Activated naive CD8-positive, alpha-beta T cell treated with anti-CD3 and anti-CD28 coated beads for 36 hours (primary cell): ENCODE measurements around the gene TNKS1BP1. TPM values are rescaled to one million over a fixed set of nuclear protein-coding genes. Genes with fewer than 3 reads are reported as not detected.

ENCODE experiments used
- DNase-seq: peaks from one replicate; pipeline ENCODE4 v3.0.0; 2021
- H3K27ac Mint-ChIP-seq: one replicate; pipeline ENCODE4 v1.8.0; 2022; ENCODE audit warnings: mild to moderate bottlenecking, moderate library complexity, mixed read lengths
- H3K27me3 Mint-ChIP-seq: one replicate; pipeline ENCODE4 v1.8.0; 2022; ENCODE audit warnings: mild to moderate bottlenecking, mixed read lengths
- H3K36me3 Mint-ChIP-seq: one replicate; pipeline ENCODE4 v1.8.0; 2021; ENCODE audit warnings: mild to moderate bottlenecking, mixed read lengths
- H3K4me1 Mint-ChIP-seq: one replicate; pipeline ENCODE4 v1.8.0; 2021; ENCODE audit warnings: mixed read lengths
- H3K4me3 Mint-ChIP-seq: one replicate; pipeline ENCODE4 v1.8.0; 2022; ENCODE audit warnings: mild to moderate bottlenecking, moderate library complexity, mixed read lengths
- H3K9me3 Mint-ChIP-seq: one replicate; pipeline ENCODE4 v1.8.0; 2022; ENCODE audit warnings: mixed read lengths
- total RNA-seq, 2 experiments: library from RNA; stranded (reverse); gene quantifications; one replicate each; pipeline ENCODE4 v1.2.3, GENCODE V29; 2021

The TNKS1BP1 gene
- total RNA-seq, 2 experiments from 2014 or later: 20.8 to 22.1 TPM

GRCh38 chr11:57277845-57278720, 46.7 kb downstream of the TNKS1BP1 start:
- peaks cover 2% of the 10 kb centered on the region for H3K36me3 Mint-ChIP-seq
- no peak overlapping the region for H3K4me3 Mint-ChIP-seq
- DNase-seq: peak; percentile 13
- H3K27me3 Mint-ChIP-seq: peaks cover 21% of the 10 kb centered on the region
- no peak overlapping the region for H3K27ac Mint-ChIP-seq
- peaks cover 5% of the 10 kb centered on the region for H3K9me3 Mint-ChIP-seq
- H3K4me1 Mint-ChIP-seq: peaks cover 2% of the 10 kb centered on the region

- DNase-seq: no peak
- H3K9me3 Mint-ChIP-seq: peaks cover 5% of the 10 kb centered on the region
- no peak overlapping the region for H3K4me3 Mint-ChIP-seq
- peaks cover 2% of the 10 kb centered on the region for H3K4me1 Mint-ChIP-seq
- H3K36me3 Mint-ChIP-seq: peaks cover 2% of the 10 kb centered on the region
- peaks cover 21% of the 10 kb centered on the region for H3K27me3 Mint-ChIP-seq
- H3K27ac Mint-ChIP-seq: no peak overlapping the region
These were observed 47.6 kb downstream of the TNKS1BP1 start for GRCh38 chr11:57276971-57277675.

- H3K4me1 Mint-ChIP-seq: peaks cover 2% of the 10 kb centered on the region
- no peak overlapping the region for H3K27ac Mint-ChIP-seq
- peaks cover 25% of the 10 kb centered on the region for H3K27me3 Mint-ChIP-seq
- no peak overlapping the region for H3K4me3 Mint-ChIP-seq
- no peak for DNase-seq
- H3K36me3 Mint-ChIP-seq: peaks cover 2% of the 10 kb centered on the region
- peaks cover 5% of the 10 kb centered on the region for H3K9me3 Mint-ChIP-seq
These were observed 48.4 kb downstream of the TNKS1BP1 start for GRCh38 chr11:57276169-57276970.

GRCh38 chr11:57275582-57275981, 49.2 kb downstream of the TNKS1BP1 start:
- Mint-ChIP-seq H3K27me3 (peaks cover 29% of the 10 kb centered on the region), H3K36me3 (peaks cover 2% of the 10 kb centered on the region), H3K4me1 (peaks cover 2% of the 10 kb centered on the region), H3K27ac (no peak overlapping the region), H3K9me3 (peaks cover 5% of the 10 kb centered on the region), H3K4me3 (no peak overlapping the region)
- DNase-seq: no peak

- no peak for DNase-seq
These were observed 49.8 kb downstream of the TNKS1BP1 start for GRCh38 chr11:57274904-57275498.

GRCh38 chr11:57273448-57274058, 51.2 kb downstream of the TNKS1BP1 start:
- no peak overlapping the region for H3K27ac Mint-ChIP-seq

More at GRCh38 chr11:57274904-57275498, 49.8 kb downstream of the TNKS1BP1 start:
- H3K36me3 Mint-ChIP-seq: peaks cover 2% of the 10 kb centered on the region
- H3K27me3 Mint-ChIP-seq: peaks cover 29% of the 10 kb centered on the region
- H3K4me1 Mint-ChIP-seq: peaks cover 2% of the 10 kb centered on the region
- no peak overlapping the region for H3K27ac Mint-ChIP-seq
- H3K9me3 Mint-ChIP-seq: peaks cover 5% of the 10 kb centered on the region
- H3K4me3 Mint-ChIP-seq: no peak overlapping the region

GRCh38 chr11:57269571-57270021, 55.2 kb downstream of the TNKS1BP1 start:
- no peaks in the 10 kb centered on the region for H3K4me1 Mint-ChIP-seq
- no peak overlapping the region for H3K27ac Mint-ChIP-seq
- DNase-seq: no peak
- H3K36me3 Mint-ChIP-seq: peaks cover 2% of the 10 kb centered on the region
- peaks cover 18% of the 10 kb centered on the region for H3K27me3 Mint-ChIP-seq
- no peak overlapping the region for H3K4me3 Mint-ChIP-seq
- peaks cover 20% of the 10 kb centered on the region for H3K9me3 Mint-ChIP-seq

More at GRCh38 chr11:57273448-57274058, 51.2 kb downstream of the TNKS1BP1 start:
- no peak overlapping the region for H3K4me3 Mint-ChIP-seq
- H3K27me3 Mint-ChIP-seq: peaks cover 29% of the 10 kb centered on the region
- H3K4me1 Mint-ChIP-seq: peaks cover 2% of the 10 kb centered on the region
- H3K9me3 Mint-ChIP-seq: peaks cover 5% of the 10 kb centered on the region
- H3K36me3 Mint-ChIP-seq: peaks cover 2% of the 10 kb centered on the region
- no peak for DNase-seq

GRCh38 chr11:57266157-57266556, 58.6 kb downstream of the TNKS1BP1 start:
- H3K27me3 Mint-ChIP-seq: peaks cover 17% of the 10 kb centered on the region
- no peak overlapping the region for H3K27ac Mint-ChIP-seq
- no peak for DNase-seq
- H3K9me3 Mint-ChIP-seq: peaks cover 15% of the 10 kb centered on the region
- H3K4me1 Mint-ChIP-seq: no peaks in the 10 kb centered on the region
- H3K4me3 Mint-ChIP-seq: no peak overlapping the region
- H3K36me3 Mint-ChIP-seq: no peaks in the 10 kb centered on the region

GRCh38 chr11:57263351-57263750, 61.4 kb downstream of the TNKS1BP1 start:
- Mint-ChIP-seq H3K27ac (no peak overlapping the region), H3K27me3 (peaks cover 13% of the 10 kb centered on the region), H3K9me3 (peaks cover 15% of the 10 kb centered on the region), H3K4me1 (no peaks in the 10 kb centered on the region), H3K4me3 (no peak overlapping the region), H3K36me3 (no peaks in the 10 kb centered on the region)
- no peak for DNase-seq

- H3K27ac Mint-ChIP-seq: no peak overlapping the region
- peaks cover 10% of the 10 kb centered on the region for H3K27me3 Mint-ChIP-seq
- no peaks in the 10 kb centered on the region for H3K4me1 Mint-ChIP-seq
These were observed 62.6 kb downstream of the TNKS1BP1 start for GRCh38 chr11:57262157-57262556.

GRCh38 chr11:57260937-57261783, 63.6 kb downstream of the TNKS1BP1 start:
- peaks cover 10% of the 10 kb centered on the region for H3K27me3 Mint-ChIP-seq
- no peak for DNase-seq
- H3K4me1 Mint-ChIP-seq: no peaks in the 10 kb centered on the region
- H3K36me3 Mint-ChIP-seq: no peaks in the 10 kb centered on the region
- H3K4me3 Mint-ChIP-seq: no peak overlapping the region
- H3K27ac Mint-ChIP-seq: no peak overlapping the region
- H3K9me3 Mint-ChIP-seq: peaks cover 14% of the 10 kb centered on the region

More at GRCh38 chr11:57262157-57262556, 62.6 kb downstream of the TNKS1BP1 start:
- Mint-ChIP-seq H3K36me3 (no peaks in the 10 kb centered on the region), H3K4me3 (no peak overlapping the region), H3K9me3 (peaks cover 11% of the 10 kb centered on the region)
- DNase-seq: no peak

GRCh38 chr11:57256119-57256518, 68.6 kb downstream of the TNKS1BP1 start:
- no peaks in the 10 kb centered on the region for H3K36me3 Mint-ChIP-seq
- no peak for DNase-seq
- H3K4me3 Mint-ChIP-seq: no peak overlapping the region
- peaks cover 9% of the 10 kb centered on the region for H3K9me3 Mint-ChIP-seq
- H3K27ac Mint-ChIP-seq: no peak overlapping the region
- peaks cover 12% of the 10 kb centered on the region for H3K27me3 Mint-ChIP-seq
- no peaks in the 10 kb centered on the region for H3K4me1 Mint-ChIP-seq

GRCh38 chr11:57255618-57256017, 69.1 kb downstream of the TNKS1BP1 start:
- peaks cover 12% of the 10 kb centered on the region for H3K27me3 Mint-ChIP-seq
- peaks cover 9% of the 10 kb centered on the region for H3K9me3 Mint-ChIP-seq
- no peaks in the 10 kb centered on the region for H3K36me3 Mint-ChIP-seq
- H3K27ac Mint-ChIP-seq: no peak overlapping the region
- no peak overlapping the region for H3K4me3 Mint-ChIP-seq
- no peaks in the 10 kb centered on the region for H3K4me1 Mint-ChIP-seq
- no peak for DNase-seq
